K562 (cell line): ENCODE results near the gene PHF10. TPM values are rescaled to one million over a fixed set of nuclear protein-coding genes. Genes with fewer than 3 reads are reported as not detected.

Source experiments
- BRD9 ChIP-seq: fragments of 450-650 bp; IDR thresholded peaks from 2 replicates; pipeline ENCODE4 v1.6.1; 2018; ENCODE audit warnings: low read depth; ENCODE audit not compliant: partially characterized antibody
- CC2D1A ChIP-seq: fragments of 450-650 bp; IDR thresholded peaks from 2 replicates; pipeline ENCODE4 v1.6.1; 2017; ENCODE audit warnings: mild to moderate bottlenecking
- GATA2 ChIP-seq: sonication (generic); formaldehyde crosslinking; IDR thresholded peaks from 2 replicates; pipeline ENCODE4 v1.4.0; 2020; ENCODE audit warnings: mild to moderate bottlenecking, missing genetic modification reagents
- MIER1 ChIP-seq: fragments of 450-650 bp; IDR thresholded peaks from 2 replicates; pipeline ENCODE4 v1.6.1; 2016; ENCODE audit warnings: antibody characterized with exemption, mild to moderate bottlenecking, low read depth
- NFIC ChIP-seq: fragments of 450-650 bp; IDR thresholded peaks from 2 replicates; pipeline ENCODE4 v1.6.1; 2017; ENCODE audit warnings: mild to moderate bottlenecking, inconsistent platforms
- OTX1 ChIP-seq: fragments of 450-650 bp; formaldehyde crosslinking; IDR thresholded peaks from 2 replicates; pipeline ENCODE4 v1.4.0; 2022; ENCODE audit warnings: mild to moderate bottlenecking
- POLR2B ChIP-seq: fragments of 450-650 bp; IDR thresholded peaks from 2 replicates; pipeline ENCODE4 v1.6.1; 2018; ENCODE audit warnings: low read depth; ENCODE audit not compliant: partially characterized antibody
- RBBP5 ChIP-seq: fragments of 200-600 bp; sonication (generic); IDR thresholded peaks from 2 replicates; pipeline ENCODE4 v1.6.1; 2012; ENCODE audit warnings: borderline replicate concordance, mild to moderate bottlenecking, low read length, control low read depth, inconsistent platforms; ENCODE audit not compliant: insufficient read depth, poor library complexity, severe bottlenecking
- RCOR1 ChIP-seq, 2 experiments: IDR thresholded peaks; 2 replicates each; pipeline ENCODE4 v1.6.1; 2012; ENCODE audit warnings: low read depth in 2 of 2, low read length in 2 of 2, borderline replicate concordance in 1 of 2, improper control_type of control experiment in 1 of 2
- SP1 ChIP-seq: sonication (generic); formaldehyde crosslinking; IDR thresholded peaks from 2 replicates; pipeline ENCODE4 v1.8.1; 2022; ENCODE audit warnings: mild to moderate bottlenecking, missing genetic modification reagents
- SRSF1 ChIP-seq: fragments of 200-400 bp; formaldehyde crosslinking; IDR thresholded peaks from 2 replicates; pipeline ENCODE4 v1.6.1; 2017; ENCODE audit warnings: mild to moderate bottlenecking, low read depth, low read length, moderate library complexity
- STAT6 ChIP-seq: sonication (generic); formaldehyde crosslinking; IDR thresholded peaks from 2 replicates; pipeline ENCODE4 v1.8.1; 2023; ENCODE audit warnings: mild to moderate bottlenecking, missing genetic modification reagents
- ZBTB33 ChIP-seq: sonication (generic); formaldehyde crosslinking; IDR thresholded peaks from 2 replicates; pipeline ENCODE4 v1.8.1; 2023; ENCODE audit warnings: mild to moderate bottlenecking, missing genetic modification reagents
- ZNF212 ChIP-seq: fragments of 450-650 bp; formaldehyde crosslinking; IDR thresholded peaks from 2 replicates; pipeline ENCODE4 v1.4.0; 2020; ENCODE audit warnings: mild to moderate bottlenecking
- ZNF277 ChIP-seq: fragments of 250-450 bp; sonication (Bioruptor Pico); IDR thresholded peaks from 2 replicates; pipeline ENCODE4 v1.8.0; 2022; ENCODE audit warnings: inconsistent platforms, mild to moderate bottlenecking, moderate library complexity, borderline replicate concordance
- ZNF282 ChIP-seq: sonication (generic); formaldehyde crosslinking; IDR thresholded peaks from 2 replicates; pipeline ENCODE4 v1.8.1; 2023; ENCODE audit warnings: missing genetic modification reagents
- ZNF384 ChIP-seq: IDR thresholded peaks from 2 replicates; pipeline ENCODE4 v1.6.1; 2012; ENCODE audit warnings: low read depth, low read length, improper control_type of control experiment
- ZNF639 ChIP-seq, 2 experiments: fragments of 200-800 bp in 1 of 2; sonication (Bioruptor generic) in 1 of 2; sonication (generic) in 1 of 2; formaldehyde crosslinking in 1 of 2; IDR thresholded peaks in 1 of 2; conservative IDR thresholded peaks in 1 of 2; 2 replicates each; pipeline versions ENCODE4 v1.5.0 to v1.6.1; 2016 to 2020; ENCODE audit warnings: missing compliant biosample characterization in 1 of 2, missing genetic modification characterization in 1 of 2, missing genetic modification reagents in 1 of 2
- ZNF780A ChIP-seq: fragments of 250-450 bp; sonication (Bioruptor Pico); IDR thresholded peaks from 2 replicates; pipeline ENCODE4 v1.5.0; 2021; ENCODE audit warnings: mild to moderate bottlenecking
- ZNF79 ChIP-seq: fragments of 250-450 bp; sonication (Bioruptor Pico); IDR thresholded peaks from 2 replicates; pipeline ENCODE4 v1.4.0; 2020; ENCODE audit warnings: low read depth, mild to moderate bottlenecking, moderate library complexity
- polyA plus RNA-seq, 8 experiments: library from polyadenylated mRNA; depleted of rRNA in 4 of 8; stranded (reverse) in 5 of 8; unstranded in 3 of 8; fragments of >200 nt; fragmentation: Nextera tagmentation in 2 of 8; fragmentation: Illumina TruSeq in 1 of 8; extraction: Ambion mirVana in 2 of 8; extraction: Trizol in 1 of 8; gene quantifications; 2 replicates each; pipeline versions ENCODE4 v1.2.1 to v1.2.3, GENCODE V29; 2011 to 2014; ENCODE audit warnings: inconsistent platforms in 1 of 8, missing spikeins in 1 of 8
- total RNA-seq, 7 experiments: library from RNA; depleted of rRNA in 6 of 7; stranded (reverse); fragments of >200 nt in 6 of 7; fragmentation: Illumina TruSeq in 2 of 7; extraction: Trizol in 2 of 7; gene quantifications; 2 replicates each; pipeline versions ENCODE4 v1.2.1 to v1.2.3, GENCODE V29; 2011 to 2021; ENCODE audit warnings: low replicate concordance in 1 of 7

PHF10 gene
- total and polyA plus RNA-seq, 9 of the 15 experiments (the other 6 are each of a cell fraction or from before 2014, with no cell fraction given) = 23.9 to 88.9 (median 46.0) TPM

- TF ChIP-seq ZNF277 (no peak), SP1 (CRISPR knock-in tag) (peak; percentile 88; the same call in 1 of the 2 replicates), BRD9 (no peak), ZNF282 (CRISPR knock-in tag) (no peak), MIER1 (no peak), ZNF212 (0 out of 2 replicates have a peak, but pooled peaks have one; percentile 31), OTX1 (CRISPR knock-in tag) (no peak), ZNF780A (CRISPR knock-in tag) (no peak), RCOR1 (IDR thresholded peaks at IDR 0.05; ENCODE audit: borderline replicate concordance in 1 of 2, low read depth in 2 of 2, low read length in 2 of 2) (peak in 1 of 2 experiments; percentile 40; a peak in 1 of 4 replicates), GATA2 (CRISPR knock-in tag) (no peak), STAT6 (CRISPR knock-in tag) (0 out of 2 replicates have a peak, but pooled peaks have one; percentile 30), RBBP5 (peak; percentile 95), ZNF79 (CRISPR knock-in tag) (no peak), ZBTB33 (CRISPR knock-in tag) (no peak), NFIC (peak; percentile 65), ZNF639 (CRISPR knock-in tag; conservative IDR thresholded peaks at IDR 0.05 in 1 of 2, IDR thresholded peaks at IDR 0.05 in 1 of 2) (peak in 1 of 2 experiments; percentile 85; a peak in 2 of 4 replicates), CC2D1A (no peak), SRSF1 (no peak), ZNF384 (no peak), POLR2B (peak; percentile 91)
Measured at GRCh38 chr6:169701954-169702839, 22.1 kb downstream of the PHF10 start, which contains the start of the genes C6orf120 and WDR27 (continued).
